Lower leg skin (tissue), 4 donors: Measurements from ENCODE around the gene SWT1. TPM values are rescaled to one million over a fixed set of nuclear protein-coding genes. Genes with fewer than 3 reads are reported as not detected.

Experiments
- DNase-seq, 2 donors: peaks; one replicate each; pipeline ENCODE4 v3.0.0-alpha.2; 2019; ENCODE audit warnings: low spot score in 2 of 2
- H3K4me3 ChIP-seq: fragments of 200-600 bp; sonication (generic); 2 replicates; pipeline ENCODE4 v1.5.1; 2017; ENCODE audit warnings: mild to moderate bottlenecking, low read depth; ENCODE audit not compliant: poor library complexity, severe bottlenecking
- CTCF ChIP-seq, 3 donors: fragments of 450-650 bp; IDR thresholded peaks; one replicate each; pipeline ENCODE4 v1.5.1; 2016; ENCODE audit warnings: antibody characterized with exemption in 3 of 3, mild to moderate bottlenecking in 3 of 3, moderate library complexity in 2 of 3
- POLR2A ChIP-seq, 2 donors: fragments of 450-650 bp; IDR thresholded peaks; one replicate each; pipeline ENCODE4 v1.6.1; 2016 to 2017; ENCODE audit warnings: antibody characterized with exemption in 2 of 2, mild to moderate bottlenecking in 1 of 2, moderate library complexity in 1 of 2
- WGBS, 2 donors: methylation state at CpG; one replicate each; pipeline ENCODE4 v1.1.5; 2018; 5-methylcytosine and 5-hydroxymethylcytosine counted together
- intact Hi-C: fragments of 100-400 bp; cut with DNase I; formaldehyde crosslinking; loops from one replicate; pipeline ENCODE4 v1.15.0; 2023; ENCODE audit warnings: low total_unique reads
- total RNA-seq, 4 donors: library from RNA; depleted of rRNA; stranded (reverse); fragments of >200 nt; gene quantifications; one replicate each; pipeline ENCODE4 v1.1.0, GENCODE V29; 2016

Gene SWT1
- total RNA-seq, 4 donors from 2014 or later = 3.9 to 6.3 (median 4.5) TPM

GRCh38 chr1:185265314-185265713 is 108.3 kb downstream of the SWT1 start:
- no peak overlapping the region for H3K4me3 ChIP-seq
- no peak for TF ChIP-seq CTCF (IDR thresholded peaks at IDR 0.05)
- no peak for TF ChIP-seq POLR2A (IDR thresholded peaks at IDR 0.05)
- no peak for DNase-seq
- intact Hi-C loops = no loop called here
- WGBS, 2 donors = 95 to 98% methylated on average over 4 of the region's 4 CpGs

GRCh38 chr1:185267301-185267700 is 110.3 kb downstream of the SWT1 start:
- DNase-seq = no peak
- TF ChIP-seq POLR2A (IDR thresholded peaks at IDR 0.05) = no peak
- intact Hi-C loops = no loop called here
- no peak overlapping the region for H3K4me3 ChIP-seq
- WGBS, 2 donors = 63 to 68% methylated on average over 3 of the region's 3 CpGs

- no peak for TF ChIP-seq CTCF (IDR thresholded peaks at IDR 0.05)
- TF ChIP-seq POLR2A (IDR thresholded peaks at IDR 0.05) = no peak
- intact Hi-C loops = no loop called here
- H3K4me3 ChIP-seq = no peak overlapping the region
- no peak for DNase-seq
Observed at GRCh38 chr1:185267701-185268100, 110.7 kb downstream of the SWT1 start.

- H3K4me3 ChIP-seq = no peak overlapping the region
- intact Hi-C loops = no loop called here
- TF ChIP-seq POLR2A (IDR thresholded peaks at IDR 0.05) (no peak), CTCF (IDR thresholded peaks at IDR 0.05) (no peak)
- no peak for DNase-seq
- WGBS, 2 donors = 82 to 91% methylated on average over 2 of the region's 2 CpGs
Observed at GRCh38 chr1:185268352-185268751, 111.4 kb downstream of the SWT1 start.

- whole genome bisulfite sequencing, 2 donors = 78 to 89% methylated on average over 4 of the region's 4 CpGs
- H3K4me3 ChIP-seq = no peak overlapping the region
- DNase-seq = no peak
- intact Hi-C loops = no loop called here
- no peak for TF ChIP-seq CTCF (IDR thresholded peaks at IDR 0.05)
- no peak for TF ChIP-seq POLR2A (IDR thresholded peaks at IDR 0.05)
Observed at GRCh38 chr1:185271921-185272320, 115.0 kb downstream of the SWT1 start.

GRCh38 chr1:185279571-185279970 is 122.6 kb downstream of the SWT1 start:
- DNase-seq = no peak
- intact Hi-C loops = no loop called here
- no peak for TF ChIP-seq POLR2A (IDR thresholded peaks at IDR 0.05)
- TF ChIP-seq CTCF (IDR thresholded peaks at IDR 0.05) = no peak
- no peak overlapping the region for H3K4me3 ChIP-seq
